ENCODE results near the gene BCL7A.

Gene BCL7A

GRCh38 chr12:122093098-122093883, 71.6 kb downstream of the BCL7A start:
- TF ChIP-seq CTCF (conservative IDR thresholded peaks at IDR 0.05): no peak
- peak overlapping the region; percentile 99 for H3K27ac ChIP-seq

- no peak for TF ChIP-seq CTCF (conservative IDR thresholded peaks at IDR 0.05)
Observed at GRCh38 chr12:122094137-122094734, 72.6 kb downstream of the BCL7A start.

GRCh38 chr12:122094735-122095631, 73.3 kb downstream of the BCL7A start:
- H3K27ac ChIP-seq: peak overlapping the region; percentile 99
- TF ChIP-seq CTCF (conservative IDR thresholded peaks at IDR 0.05): no peak

More at GRCh38 chr12:122094137-122094734, 72.6 kb downstream of the BCL7A start:
- peak overlapping the region; percentile 99 for H3K27ac ChIP-seq

- no peak for TF ChIP-seq CTCF (conservative IDR thresholded peaks at IDR 0.05)
- peak overlapping the region; percentile 99 for H3K27ac ChIP-seq
Observed at GRCh38 chr12:122096014-122096413, 74.3 kb downstream of the BCL7A start.

- peak overlapping the region; percentile 99 for H3K27ac ChIP-seq
- no peak for TF ChIP-seq CTCF (conservative IDR thresholded peaks at IDR 0.05)
Observed at GRCh38 chr12:122096591-122097149, 75.0 kb downstream of the BCL7A start.

- H3K27ac ChIP-seq: peak overlapping the region; percentile 99
- no peak for TF ChIP-seq CTCF (conservative IDR thresholded peaks at IDR 0.05)
Observed at GRCh38 chr12:122097584-122097926, 75.9 kb downstream of the BCL7A start.

All from VCaP (cell line).